ENCODE data around the gene AADACL4.
"Not testable (repeated sequence)": the region's sequence is repeated elsewhere in the genome, so short reads cannot be mapped to it uniquely, and the experiment has no call there.

The AADACL4 gene

GRCh38 chr1:12706061-12706460 lies 62.2 kb downstream of the AADACL4 start:
- TF ChIP-seq CTCF (conservative IDR thresholded peaks at IDR 0.05; ENCODE audit: control insufficient read depth, insufficient read depth, low read depth, low read length) = no peak
- DNase-seq (ENCODE audit: low read depth) = no peak
- H3K4me3 ChIP-seq (ENCODE audit: control insufficient read depth, low read depth, low read length) = no peak overlapping the region

GRCh38 chr1:12708396-12709090 lies 64.7 kb downstream of the AADACL4 start:
- no peak for TF ChIP-seq CTCF (conservative IDR thresholded peaks at IDR 0.05; ENCODE audit: control insufficient read depth, insufficient read depth, low read depth, low read length)
- no peak for DNase-seq (ENCODE audit: low read depth)
- H3K4me3 ChIP-seq (ENCODE audit: control insufficient read depth, low read depth, low read length) = no peak overlapping the region

- peak; percentile 16 for DNase-seq (ENCODE audit: low read depth)
- TF ChIP-seq CTCF (conservative IDR thresholded peaks at IDR 0.05; ENCODE audit: control insufficient read depth, insufficient read depth, low read depth, low read length) = no peak
- no peak overlapping the region for H3K4me3 ChIP-seq (ENCODE audit: control insufficient read depth, low read depth, low read length)
Measured at GRCh38 chr1:12709091-12709491, 65.2 kb downstream of the AADACL4 start.

- TF ChIP-seq CTCF (conservative IDR thresholded peaks at IDR 0.05; ENCODE audit: control insufficient read depth, insufficient read depth, low read depth, low read length) = no peak
- DNase-seq (ENCODE audit: low read depth) = peak; percentile 5
- H3K4me3 ChIP-seq (ENCODE audit: control insufficient read depth, low read depth, low read length) = no peak overlapping the region
Measured at GRCh38 chr1:12709696-12710095, 65.8 kb downstream of the AADACL4 start.

- no peak for DNase-seq (ENCODE audit: low read depth)
- TF ChIP-seq CTCF (conservative IDR thresholded peaks at IDR 0.05; ENCODE audit: control insufficient read depth, insufficient read depth, low read depth, low read length) = no peak
- H3K4me3 ChIP-seq (ENCODE audit: control insufficient read depth, low read depth, low read length) = no peak overlapping the region
Measured at GRCh38 chr1:12711536-12711935, 67.7 kb downstream of the AADACL4 start.

- no peak overlapping the region for H3K4me3 ChIP-seq (ENCODE audit: control insufficient read depth, low read depth, low read length)
- DNase-seq (ENCODE audit: low read depth) = no peak
- TF ChIP-seq CTCF (conservative IDR thresholded peaks at IDR 0.05; ENCODE audit: control insufficient read depth, insufficient read depth, low read depth, low read length) = no peak
Measured at GRCh38 chr1:12712076-12712475, 68.2 kb downstream of the AADACL4 start.

GRCh38 chr1:12712929-12713328 lies 69.0 kb downstream of the AADACL4 start:
- DNase-seq (ENCODE audit: low read depth) = no peak
- TF ChIP-seq CTCF (conservative IDR thresholded peaks at IDR 0.05; ENCODE audit: control insufficient read depth, insufficient read depth, low read depth, low read length) = no peak
- no peak overlapping the region for H3K4me3 ChIP-seq (ENCODE audit: control insufficient read depth, low read depth, low read length)

GRCh38 chr1:12713651-12714050 lies 69.8 kb downstream of the AADACL4 start:
- not testable (repeated sequence) for H3K4me3 ChIP-seq (ENCODE audit: control insufficient read depth, low read depth, low read length); DNase-seq (ENCODE audit: low read depth)
